Heart left ventricle (tissue), 16 donors: ENCODE data around the gene MOGAT2. TPM values are rescaled to one million over a fixed set of nuclear protein-coding genes. Genes with fewer than 3 reads are reported as not detected.
"Not testable (repeated sequence)": the region's sequence is repeated elsewhere in the genome, so short reads cannot be mapped to it uniquely, and the experiment has no call there.

Source experiments
- ATAC-seq, 4 donors: fragments of 200-7000 bp; cut with Tn5 transposase; one replicate each; pipeline ENCODE4 v1.9.1; 2020 to 2022; ENCODE audit warnings: moderate library complexity in 4 of 4, mild to moderate bottlenecking in 3 of 4, moderate number of reproducible peaks in 1 of 4
- DNase-seq, 5 donors: peaks; one replicate each; pipeline ENCODE4 v3.0.0-alpha.2; 2020
- H3K27ac ChIP-seq, 12 donors: fragments of 200-600 bp; sonication (generic) in 4 of 12; one replicate each; pipeline versions ENCODE4 v1.5.0 to v1.8.0; 2016 to 2022; ENCODE audit warnings: mild to moderate bottlenecking in 2 of 12
- H3K27me3 ChIP-seq, 9 donors: fragments of 200-600 bp; sonication (generic) in 2 of 9; one replicate each; pipeline versions ENCODE4 v1.5.1 to v1.8.0; 2016 to 2022; ENCODE audit warnings: mild to moderate bottlenecking in 3 of 9
- H3K36me3 ChIP-seq, 9 donors: fragments of 200-600 bp; sonication (generic) in 2 of 9; one replicate each; pipeline versions ENCODE4 v1.5.0 to v1.8.0; 2018 to 2022; ENCODE audit warnings: mild to moderate bottlenecking in 2 of 9
- H3K4me1 ChIP-seq, 12 donors: fragments of 200-600 bp; sonication (generic) in 4 of 12; one replicate each; pipeline versions ENCODE4 v1.5.0 to v1.8.0; 2016 to 2022; ENCODE audit warnings: mild to moderate bottlenecking in 3 of 12
- H3K4me3 ChIP-seq, 12 donors: fragments of 200-600 bp; sonication (generic) in 4 of 12; one replicate each; pipeline versions ENCODE4 v1.5.0 to v1.8.0; 2017 to 2022; ENCODE audit warnings: mild to moderate bottlenecking in 9 of 12, moderate library complexity in 4 of 12
- H3K9me3 ChIP-seq, 12 donors: fragments of 200-600 bp; sonication (generic) in 4 of 12; one replicate each; pipeline versions ENCODE4 v1.5.0 to v1.8.0; 2016 to 2022; ENCODE audit warnings: mild to moderate bottlenecking in 1 of 12
- CTCF ChIP-seq, 12 donors: fragments of 200-600 bp; sonication (generic) in 4 of 12; IDR thresholded peaks; one replicate each; pipeline versions ENCODE4 v1.5.0 to v1.8.0; 2018 to 2022; ENCODE audit warnings: antibody characterized with exemption in 12 of 12, mild to moderate bottlenecking in 5 of 12
- POLR2A ChIP-seq, 2 donors: fragments of 450-650 bp; IDR thresholded peaks; one replicate each; pipeline ENCODE4 v1.6.1; 2017; ENCODE audit warnings: antibody characterized with exemption in 2 of 2, mild to moderate bottlenecking in 2 of 2, moderate library complexity in 2 of 2
- whole genome bisulfite sequencing, 4 donors: extraction: QIAGEN DNeasy Blood & Tissue Kit in 2 of 4; methylation state at CpG; one replicate each; pipeline versions ENCODE4 v1.1.5 to v1.1.7; 2013 to 2018; 5-methylcytosine and 5-hydroxymethylcytosine counted together
- intact Hi-C, 10 donors: fragments of 100-400 bp; cut with DNase I; formaldehyde crosslinking; loops; one replicate each; pipeline versions ENCODE4 v1.11.1 to v1.14.2; 2022
- polyA plus RNA-seq, 2 donors: library from polyadenylated mRNA; stranded (reverse); fragments of 200-250 nt; gene quantifications; one replicate each; pipeline ENCODE4 v1.2.3, GENCODE V29; 2013
- total RNA-seq, 9 donors: library from RNA; depleted of rRNA in 2 of 9; stranded (reverse); fragments of >200 nt in 2 of 9; fragmentation: NEBNext Ultra II Directional in 3 of 9; extraction: Animal tissue kit (Norgen Biotek cat#: 25700) in 3 of 9; gene quantifications; one replicate each; pipeline versions ENCODE4 v1.1.0 to v1.2.4, GENCODE V29; 2016 to 2023
- donor health status: ischemic (EF 13 %, LVEDD 7.1; RV severe dilation, severe dysfunction).
- donor health status: healthy with polysubstance abuse.
- donor health status: DM: no; HTN: yes; CAD: no.
- donor health status: DM: no; HTN: no; CAD: no.
- donor health status: ischemic (EF 25% LVEDD 6.9; RV normal size, moderate dysfunction).
- donor health status: ischemic (EF 25% LVEDD 5.7; RV mildly dilated, moderate dysfunction).
- donor health status: healthy.
- donor health status: DM: yes; HTN: yes; CAD: no.
- donor health status: ischemic (EF 35%, LVEDD 5.7; RV mildly dilated, moderate dysfunction).
- donor health status: nonischemic (EF 11% LVEDD 7.7; RV severe dilation, severe dysfunction).
- donor health status: DM: yes; HTN: yes; CAD: no.
- donor health status: PGD.
- donor health status: ischemic (EF 29% LVEDD 5.4; RV normal size, mild dysfunction).
- donor health status: nonischemic (EF 23%, LVEDD 6.1; RV moderate dilation, normal function).

The MOGAT2 gene
- total and polyA plus RNA-seq, 11 donors = 0.04 to 0.27 (median 0.22) TPM; not detected in 7

- 48 to 75% (median 60%) methylated on average over 2 to 5 of the region's 5 CpGs for WGBS, 4 donors
- Histone ChIP-seq H3K9me3 (peaks cover 0 to 3% (median 0%) of the 10 kb centered on the region in 12 donors), H3K4me1 (peaks cover 0 to 26% (median 8%) of the 10 kb centered on the region in 12 donors), H3K27ac (peak overlapping the region; percentile 39 to 99 (median 89)), H3K36me3 (no peaks in the 10 kb centered on the region), H3K4me3 (peak overlapping the region in 9 of 12 donors; percentile 28 to 60 (median 48)), H3K27me3 (no peaks in the 10 kb centered on the region)
- intact Hi-C loops = no loop called here
- peak; percentile 95 to 97 (median 96) for ATAC-seq
- peak in 2 of 5 donors; percentile 38 to 53 for DNase-seq
- TF ChIP-seq CTCF (IDR thresholded peaks at IDR 0.05) (no peak), POLR2A (IDR thresholded peaks at IDR 0.05) (peak in 1 of 2 donors; percentile 20)
These were observed 28.2 kb downstream of the MOGAT2 start for GRCh38 chr11:75745807-75746206.

- WGBS, 4 donors = 58 to 92% (median 67%) methylated on average over 7 to 25 of the region's 26 CpGs
- H3K27me3 ChIP-seq, intact Hi-C loops, H3K4me3 ChIP-seq, H3K36me3 ChIP-seq, ATAC-seq, H3K9me3 ChIP-seq, DNase-seq, H3K27ac ChIP-seq: not testable (repeated sequence)
- peaks cover 0 to 18% (median 6%) of the 10 kb centered on the region in 12 donors for H3K4me1 ChIP-seq
These were observed 31.2 kb downstream of the MOGAT2 start for GRCh38 chr11:75748729-75749273.

GRCh38 chr11:75754933-75755332, 37.3 kb downstream of the MOGAT2 start:
- H3K27ac ChIP-seq, ATAC-seq, H3K27me3 ChIP-seq: not testable (repeated sequence)

GRCh38 chr11:75757651-75758050, 40.0 kb downstream of the MOGAT2 start:
- no peak for TF ChIP-seq POLR2A (IDR thresholded peaks at IDR 0.05)
- no peak for TF ChIP-seq CTCF (IDR thresholded peaks at IDR 0.05)
- no peak for ATAC-seq
- intact Hi-C loops = no loop called here
- WGBS, 4 donors = 66 to 73% (median 70%) methylated on average over 2 of the region's 2 CpGs
- Histone ChIP-seq H3K9me3 (no peaks in the 10 kb centered on the region), H3K27ac (no peak overlapping the region), H3K27me3 (no peaks in the 10 kb centered on the region), H3K36me3 (no peaks in the 10 kb centered on the region), H3K4me1 (peaks cover 0 to 10% (median 0%) of the 10 kb centered on the region in 12 donors), H3K4me3 (no peak overlapping the region)
- DNase-seq = no peak

More at GRCh38 chr11:75754933-75755332, 37.3 kb downstream of the MOGAT2 start:
- H3K4me1 ChIP-seq, H3K4me3 ChIP-seq, H3K36me3 ChIP-seq, H3K9me3 ChIP-seq, DNase-seq, intact Hi-C loops: not testable (repeated sequence)

- ATAC-seq (no peak), DNase-seq (no peak)
- intact Hi-C loops = loop anchor here in 2 of 10 donors (10.0 kb wide), 2 partner anchors 45 to 215 kb away; partner anchors contain the start of gene MOGAT2 (in 1 of the 2)
- 74 to 84% (median 80%) methylated on average over 4 of the region's 4 CpGs for WGBS, 4 donors
- H3K27ac ChIP-seq = no peak overlapping the region
- H3K9me3 ChIP-seq = no peaks in the 10 kb centered on the region
- no peaks in the 10 kb centered on the region for H3K27me3 ChIP-seq
- H3K36me3 ChIP-seq = no peaks in the 10 kb centered on the region
- no peak for TF ChIP-seq POLR2A (IDR thresholded peaks at IDR 0.05)
- TF ChIP-seq CTCF (IDR thresholded peaks at IDR 0.05) = no peak
- H3K4me3 ChIP-seq = no peak overlapping the region
- H3K4me1 ChIP-seq = peaks cover 0 to 14% (median 0%) of the 10 kb centered on the region in 12 donors
These were observed 42.2 kb downstream of the MOGAT2 start for GRCh38 chr11:75759832-75760231.
